Ureter (tissue), 1 donor: ENCODE results near the gene KRT86. TPM values are rescaled to one million over a fixed set of nuclear protein-coding genes. Genes with fewer than 3 reads are reported as not detected.

ENCODE experiments used
- DNase-seq: peaks from one replicate; pipeline ENCODE4 v3.0.0-alpha.2; 2020; ENCODE audit warnings: low spot score
- total RNA-seq: library from RNA; stranded (reverse); gene quantifications from one replicate; pipeline ENCODE4 v1.2.4, GENCODE V29; 2023
- donor health status: DM: yes; HTN: yes; CAD: no.

Gene KRT86
- 0.62 TPM for total RNA-seq

- peak; percentile 25 for DNase-seq
These were observed at the start of gene KRT86 for GRCh38 chr12:52274521-52275120. KRT86 (plus strand) TSS chr12:52274645; CDS start chr12:52301917, 27,272 bp downstream.

GRCh38 chr12:52225752-52226151 is 48.7 kb upstream of the KRT86 start:
- DNase-seq = no peak

- DNase-seq = no peak
These were observed 48.0 kb upstream of the KRT86 start for GRCh38 chr12:52226446-52226845.

- no peak for DNase-seq
These were observed 46.8 kb upstream of the KRT86 start for GRCh38 chr12:52227606-52228166.

GRCh38 chr12:52228366-52228765 is 46.1 kb upstream of the KRT86 start:
- DNase-seq = no peak

- no peak for DNase-seq
These were observed 45.5 kb upstream of the KRT86 start for GRCh38 chr12:52228931-52229330.

GRCh38 chr12:52229836-52230343 is 44.6 kb upstream of the KRT86 start:
- no peak for DNase-seq

- no peak for DNase-seq
These were observed 43.8 kb upstream of the KRT86 start for GRCh38 chr12:52230364-52231281.

- DNase-seq = peak; percentile 73
These were observed 42.9 kb upstream of the KRT86 start for GRCh38 chr12:52231305-52232202.

- no peak for DNase-seq
These were observed 42.2 kb upstream of the KRT86 start for GRCh38 chr12:52232203-52232673.

GRCh38 chr12:52232674-52233461 is 41.6 kb upstream of the KRT86 start, which contains the start of gene KRT7:
KRT7 (plus strand) TSS chr12:52233243; CDS start chr12:52233297, 54 bp downstream.
- peak; percentile 82 for DNase-seq

- no peak for DNase-seq
These were observed 40.8 kb upstream of the KRT86 start for GRCh38 chr12:52233462-52234207.

GRCh38 chr12:52234223-52234810 is 40.1 kb upstream of the KRT86 start:
- DNase-seq = no peak

GRCh38 chr12:52235001-52235764 is 39.3 kb upstream of the KRT86 start:
- no peak for DNase-seq

GRCh38 chr12:52235822-52236361 is 38.6 kb upstream of the KRT86 start:
- no peak for DNase-seq

- DNase-seq = no peak
These were observed 37.9 kb upstream of the KRT86 start for GRCh38 chr12:52236386-52237050.

GRCh38 chr12:52238207-52238840 is 36.1 kb upstream of the KRT86 start:
- no peak for DNase-seq
